Cardiac fibroblast (primary cell): ENCODE measurements around the gene PPP6R2.
"Not testable (repeated sequence)": the region's sequence is repeated elsewhere in the genome, so short reads cannot be mapped to it uniquely, and the experiment has no call there.

ENCODE experiments used
- DNase-seq, 2 donors: peaks; one replicate each; pipeline versions ENCODE4 v3.0.0 to v3.0.0-alpha.2; 2010; ENCODE audit warnings: low read depth in 2 of 2
- H3K4me3 ChIP-seq, 2 donors: replicated peaks in 1 of 2; 1 replicate in 1 of 2; 2 replicates in 1 of 2; pipeline ENCODE4 v1.5.1; 2011; ENCODE audit warnings: low read depth in 2 of 2, low read length in 2 of 2, mild to moderate bottlenecking in 2 of 2, moderate library complexity in 1 of 2
- CTCF ChIP-seq: IDR thresholded peaks from one replicate; pipeline ENCODE4 v1.5.1; 2011; ENCODE audit warnings: low read depth, mild to moderate bottlenecking, low read length, inconsistent platforms

PPP6R2 gene

GRCh38 chr22:50423956-50424355 lies 80.8 kb downstream of the PPP6R2 start:
- no peak for DNase-seq
- H3K4me3 ChIP-seq = no peak overlapping the region
- TF ChIP-seq CTCF = no peak

GRCh38 chr22:50425179-50425916 lies 82.2 kb downstream of the PPP6R2 start:
- H3K4me3 ChIP-seq = no peak overlapping the region
- no peak for DNase-seq
- TF ChIP-seq CTCF = no peak

- no peak for TF ChIP-seq CTCF
- no peak overlapping the region for H3K4me3 ChIP-seq
- no peak for DNase-seq
These were observed 89.2 kb downstream of the PPP6R2 start for GRCh38 chr22:50432131-50432876.

GRCh38 chr22:50432877-50433510 lies 89.9 kb downstream of the PPP6R2 start:
- not testable (repeated sequence) for DNase-seq, H3K4me3 ChIP-seq

- DNase-seq = no peak
- no peak overlapping the region for H3K4me3 ChIP-seq
- TF ChIP-seq CTCF = no peak
These were observed 91.7 kb downstream of the PPP6R2 start for GRCh38 chr22:50434849-50435248.

GRCh38 chr22:50435291-50436014 lies 92.3 kb downstream of the PPP6R2 start:
- H3K4me3 ChIP-seq = no peak overlapping the region
- TF ChIP-seq CTCF = no peak
- DNase-seq = no peak
